H1 (cell line): Measurements from ENCODE around the gene WASL. TPM values are rescaled to one million over a fixed set of nuclear protein-coding genes. Genes with fewer than 3 reads are reported as not detected.

ENCODE experiments used
- POLR2AphosphoS5 ChIP-seq: IDR thresholded peaks from 2 replicates; pipeline ENCODE4 v1.6.1; 2011; ENCODE audit warnings: low read depth, low read length
- RBBP5 ChIP-seq: IDR thresholded peaks from 2 replicates; pipeline ENCODE4 v1.7.1; 2012; ENCODE audit warnings: low read depth, mild to moderate bottlenecking, inconsistent platforms, low read length, moderate library complexity, borderline replicate concordance
- polyA plus RNA-seq, 7 experiments: library from polyadenylated mRNA; depleted of rRNA in 3 of 7; stranded (reverse) in 5 of 7; unstranded in 2 of 7; fragments of >200 nt in 5 of 7; fragments of 200-250 nt in 2 of 7; gene quantifications; 1 replicate in 5 of 7; 2 replicates in 1 of 7; 4 replicates in 1 of 7; pipeline versions ENCODE4 v1.2.1 to v1.2.3, GENCODE V29; 2011 to 2013; ENCODE audit warnings: missing spikeins in 2 of 7, mixed read lengths in 2 of 7
- total RNA-seq: library from RNA; stranded (reverse); fragmentation: NEBNext Ultra II Directional; extraction: Animal tissue kit (Norgen Biotek cat#: 25700); gene quantifications from 2 replicates; pipeline ENCODE4 v1.2.1, GENCODE V29; 2021
- TF ChIP-seq, protein P1 (sequence below): fragments of 300-600 bp; sonication (generic); IDR thresholded peaks from 2 replicates; pipeline ENCODE4 v1.7.1; 2012; ENCODE audit warnings: low read length, moderate library complexity, mild to moderate bottlenecking, inconsistent platforms; ENCODE audit not compliant: insufficient replicate concordance

The WASL gene
- total and polyA plus RNA-seq, 2 of the 8 experiments (the other 6 are each of a cell fraction or from before 2014, with no cell fraction given): 7.7 to 38.9 TPM

DNA sequence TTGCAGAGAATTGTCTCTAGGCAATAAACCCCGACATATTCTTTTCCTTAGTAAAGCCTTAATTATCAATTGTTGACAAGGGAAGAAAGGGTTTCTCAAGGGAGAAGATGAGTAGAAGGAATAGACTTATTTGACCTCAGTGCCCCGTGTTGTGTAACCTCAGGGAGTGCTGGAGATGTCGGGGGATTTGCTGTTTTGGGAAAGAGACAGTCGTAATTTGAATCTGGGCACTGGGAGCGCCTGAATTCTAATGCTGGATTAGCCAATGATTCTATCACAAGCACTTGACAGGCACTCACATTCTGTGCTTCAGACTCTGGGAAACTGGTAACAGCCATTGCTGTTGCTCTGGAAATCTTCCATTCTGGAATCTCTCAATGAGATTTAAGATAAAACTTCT lies 106.9 kb downstream of the WASL start (continued):
- TF ChIP-seq, protein P1, sequence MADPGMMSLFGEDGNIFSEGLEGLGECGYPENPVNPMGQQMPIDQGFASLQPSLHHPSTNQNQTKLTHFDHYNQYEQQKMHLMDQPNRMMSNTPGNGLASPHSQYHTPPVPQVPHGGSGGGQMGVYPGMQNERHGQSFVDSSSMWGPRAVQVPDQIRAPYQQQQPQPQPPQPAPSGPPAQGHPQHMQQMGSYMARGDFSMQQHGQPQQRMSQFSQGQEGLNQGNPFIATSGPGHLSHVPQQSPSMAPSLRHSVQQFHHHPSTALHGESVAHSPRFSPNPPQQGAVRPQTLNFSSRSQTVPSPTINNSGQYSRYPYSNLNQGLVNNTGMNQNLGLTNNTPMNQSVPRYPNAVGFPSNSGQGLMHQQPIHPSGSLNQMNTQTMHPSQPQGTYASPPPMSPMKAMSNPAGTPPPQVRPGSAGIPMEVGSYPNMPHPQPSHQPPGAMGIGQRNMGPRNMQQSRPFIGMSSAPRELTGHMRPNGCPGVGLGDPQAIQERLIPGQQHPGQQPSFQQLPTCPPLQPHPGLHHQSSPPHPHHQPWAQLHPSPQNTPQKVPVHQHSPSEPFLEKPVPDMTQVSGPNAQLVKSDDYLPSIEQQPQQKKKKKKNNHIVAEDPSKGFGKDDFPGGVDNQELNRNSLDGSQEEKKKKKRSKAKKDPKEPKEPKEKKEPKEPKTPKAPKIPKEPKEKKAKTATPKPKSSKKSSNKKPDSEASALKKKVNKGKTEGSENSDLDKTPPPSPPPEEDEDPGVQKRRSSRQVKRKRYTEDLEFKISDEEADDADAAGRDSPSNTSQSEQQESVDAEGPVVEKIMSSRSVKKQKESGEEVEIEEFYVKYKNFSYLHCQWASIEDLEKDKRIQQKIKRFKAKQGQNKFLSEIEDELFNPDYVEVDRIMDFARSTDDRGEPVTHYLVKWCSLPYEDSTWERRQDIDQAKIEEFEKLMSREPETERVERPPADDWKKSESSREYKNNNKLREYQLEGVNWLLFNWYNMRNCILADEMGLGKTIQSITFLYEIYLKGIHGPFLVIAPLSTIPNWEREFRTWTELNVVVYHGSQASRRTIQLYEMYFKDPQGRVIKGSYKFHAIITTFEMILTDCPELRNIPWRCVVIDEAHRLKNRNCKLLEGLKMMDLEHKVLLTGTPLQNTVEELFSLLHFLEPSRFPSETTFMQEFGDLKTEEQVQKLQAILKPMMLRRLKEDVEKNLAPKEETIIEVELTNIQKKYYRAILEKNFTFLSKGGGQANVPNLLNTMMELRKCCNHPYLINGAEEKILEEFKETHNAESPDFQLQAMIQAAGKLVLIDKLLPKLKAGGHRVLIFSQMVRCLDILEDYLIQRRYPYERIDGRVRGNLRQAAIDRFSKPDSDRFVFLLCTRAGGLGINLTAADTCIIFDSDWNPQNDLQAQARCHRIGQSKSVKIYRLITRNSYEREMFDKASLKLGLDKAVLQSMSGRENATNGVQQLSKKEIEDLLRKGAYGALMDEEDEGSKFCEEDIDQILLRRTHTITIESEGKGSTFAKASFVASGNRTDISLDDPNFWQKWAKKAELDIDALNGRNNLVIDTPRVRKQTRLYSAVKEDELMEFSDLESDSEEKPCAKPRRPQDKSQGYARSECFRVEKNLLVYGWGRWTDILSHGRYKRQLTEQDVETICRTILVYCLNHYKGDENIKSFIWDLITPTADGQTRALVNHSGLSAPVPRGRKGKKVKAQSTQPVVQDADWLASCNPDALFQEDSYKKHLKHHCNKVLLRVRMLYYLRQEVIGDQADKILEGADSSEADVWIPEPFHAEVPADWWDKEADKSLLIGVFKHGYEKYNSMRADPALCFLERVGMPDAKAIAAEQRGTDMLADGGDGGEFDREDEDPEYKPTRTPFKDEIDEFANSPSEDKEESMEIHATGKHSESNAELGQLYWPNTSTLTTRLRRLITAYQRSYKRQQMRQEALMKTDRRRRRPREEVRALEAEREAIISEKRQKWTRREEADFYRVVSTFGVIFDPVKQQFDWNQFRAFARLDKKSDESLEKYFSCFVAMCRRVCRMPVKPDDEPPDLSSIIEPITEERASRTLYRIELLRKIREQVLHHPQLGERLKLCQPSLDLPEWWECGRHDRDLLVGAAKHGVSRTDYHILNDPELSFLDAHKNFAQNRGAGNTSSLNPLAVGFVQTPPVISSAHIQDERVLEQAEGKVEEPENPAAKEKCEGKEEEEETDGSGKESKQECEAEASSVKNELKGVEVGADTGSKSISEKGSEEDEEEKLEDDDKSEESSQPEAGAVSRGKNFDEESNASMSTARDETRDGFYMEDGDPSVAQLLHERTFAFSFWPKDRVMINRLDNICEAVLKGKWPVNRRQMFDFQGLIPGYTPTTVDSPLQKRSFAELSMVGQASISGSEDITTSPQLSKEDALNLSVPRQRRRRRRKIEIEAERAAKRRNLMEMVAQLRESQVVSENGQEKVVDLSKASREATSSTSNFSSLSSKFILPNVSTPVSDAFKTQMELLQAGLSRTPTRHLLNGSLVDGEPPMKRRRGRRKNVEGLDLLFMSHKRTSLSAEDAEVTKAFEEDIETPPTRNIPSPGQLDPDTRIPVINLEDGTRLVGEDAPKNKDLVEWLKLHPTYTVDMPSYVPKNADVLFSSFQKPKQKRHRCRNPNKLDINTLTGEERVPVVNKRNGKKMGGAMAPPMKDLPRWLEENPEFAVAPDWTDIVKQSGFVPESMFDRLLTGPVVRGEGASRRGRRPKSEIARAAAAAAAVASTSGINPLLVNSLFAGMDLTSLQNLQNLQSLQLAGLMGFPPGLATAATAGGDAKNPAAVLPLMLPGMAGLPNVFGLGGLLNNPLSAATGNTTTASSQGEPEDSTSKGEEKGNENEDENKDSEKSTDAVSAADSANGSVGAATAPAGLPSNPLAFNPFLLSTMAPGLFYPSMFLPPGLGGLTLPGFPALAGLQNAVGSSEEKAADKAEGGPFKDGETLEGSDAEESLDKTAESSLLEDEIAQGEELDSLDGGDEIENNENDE: no peak
- TF ChIP-seq RBBP5 (no peak), POLR2AphosphoS5 (no peak)
